H9 (cell line): ENCODE results near the gene NUAK2. TPM values are rescaled to one million over a fixed set of nuclear protein-coding genes. Genes with fewer than 3 reads are reported as not detected.

Experiments used
- DNase-seq: peaks from one replicate; pipeline ENCODE4 v3.0.0-alpha.2; 2017
- H2AFZ ChIP-seq: one replicate; pipeline ENCODE4 v1.6.1; 2013; ENCODE audit warnings: mild to moderate bottlenecking, low read length, control low read depth, moderate library complexity
- H2AK5ac ChIP-seq: 2 replicates; pipeline ENCODE4 v1.6.1; 2013; ENCODE audit warnings: low read length, control low read depth, mixed read lengths; ENCODE audit not compliant: insufficient read length
- H2BK120ac ChIP-seq: one replicate; pipeline ENCODE4 v1.6.1; 2013; ENCODE audit warnings: low read depth, mild to moderate bottlenecking, low read length, control low read depth, inconsistent platforms; ENCODE audit not compliant: poor library complexity, severe bottlenecking
- H2BK12ac ChIP-seq: 2 replicates; pipeline ENCODE4 v1.6.1; 2013; ENCODE audit warnings: low read length, control low read depth, mixed read lengths, low read depth; ENCODE audit not compliant: insufficient read length
- H2BK15ac ChIP-seq: 2 replicates; pipeline ENCODE4 v1.6.1; 2013; ENCODE audit warnings: low read depth, low read length, control low read depth
- H2BK20ac ChIP-seq: one replicate; pipeline ENCODE4 v1.6.1; 2013; ENCODE audit warnings: low read depth, mild to moderate bottlenecking, low read length, control low read depth, inconsistent platforms; ENCODE audit not compliant: poor library complexity, severe bottlenecking
- H2BK5ac ChIP-seq: 2 replicates; pipeline ENCODE4 v1.6.1; 2013; ENCODE audit warnings: low read length, control low read depth, mixed read lengths; ENCODE audit not compliant: insufficient read length
- H3K14ac ChIP-seq: 2 replicates; pipeline ENCODE4 v1.6.1; 2013; ENCODE audit warnings: low read length, control low read depth; ENCODE audit not compliant: insufficient read depth
- H3K18ac ChIP-seq: 2 replicates; pipeline ENCODE4 v1.6.1; 2013; ENCODE audit warnings: low read depth, mild to moderate bottlenecking, mixed read lengths, low read length, control low read depth; ENCODE audit not compliant: insufficient read length
- H3K23ac ChIP-seq: 2 replicates; pipeline ENCODE4 v1.6.1; 2013; ENCODE audit warnings: low read length, control low read depth, mixed read lengths, low read depth; ENCODE audit not compliant: insufficient read length
- H3K23me2 ChIP-seq: 2 replicates; pipeline ENCODE4 v1.6.1; 2013; ENCODE audit warnings: low read depth, mild to moderate bottlenecking, mixed read lengths, low read length, control low read depth; ENCODE audit not compliant: insufficient read length, poor library complexity, severe bottlenecking
- H3K27ac ChIP-seq: 2 replicates; pipeline ENCODE4 v1.5.1; 2013; ENCODE audit warnings: low read length, control low read depth, mixed read lengths, low read depth; ENCODE audit not compliant: insufficient read length
- H3K27me3 ChIP-seq: 2 replicates; pipeline ENCODE4 v1.6.1; 2013; ENCODE audit warnings: low read length, control low read depth, inconsistent platforms; ENCODE audit not compliant: insufficient read depth
- H3K4ac ChIP-seq: 2 replicates; pipeline ENCODE4 v1.6.1; 2013; ENCODE audit warnings: low read depth, mild to moderate bottlenecking, control low read depth, inconsistent platforms, low read length, moderate library complexity
- H3K4me1 ChIP-seq: 2 replicates; pipeline ENCODE4 v1.6.1; 2013; ENCODE audit warnings: low read length, control low read depth, inconsistent platforms; ENCODE audit not compliant: insufficient read depth
- H3K4me2 ChIP-seq: 2 replicates; pipeline ENCODE4 v1.6.1; 2013; ENCODE audit warnings: low read length, control low read depth, mixed read lengths; ENCODE audit not compliant: insufficient read length, insufficient read depth
- H3K56ac ChIP-seq: 2 replicates; pipeline ENCODE4 v1.6.1; 2013; ENCODE audit warnings: low read depth, mild to moderate bottlenecking, mixed read lengths, low read length, control low read depth; ENCODE audit not compliant: insufficient read length
- H3K79me1 ChIP-seq: 2 replicates; pipeline ENCODE4 v1.6.1; 2013; ENCODE audit warnings: low read depth, mild to moderate bottlenecking, moderate library complexity, low read length, control low read depth, inconsistent platforms; ENCODE audit not compliant: insufficient read depth, poor library complexity, severe bottlenecking
- H3K79me2 ChIP-seq: 2 replicates; pipeline ENCODE4 v1.6.1; 2013; ENCODE audit warnings: low read length, control low read depth, inconsistent platforms; ENCODE audit not compliant: insufficient read depth
- H3K9ac ChIP-seq: 2 replicates; pipeline ENCODE4 v1.6.1; 2013; ENCODE audit warnings: low read length, control low read depth, mixed read lengths; ENCODE audit not compliant: insufficient read length; ENCODE audit errors: extremely low read depth
- H3K9me3 ChIP-seq: one replicate; pipeline ENCODE4 v1.6.1; 2013; ENCODE audit warnings: low read depth, low read length, inconsistent platforms; ENCODE audit not compliant: control insufficient read depth
- H3T11ph ChIP-seq: one replicate; pipeline ENCODE4 v1.6.1; 2013; ENCODE audit warnings: mild to moderate bottlenecking, low read length, control low read depth, inconsistent platforms
- H4K20me1 ChIP-seq: one replicate; pipeline ENCODE4 v1.6.1; 2013; ENCODE audit not compliant: control insufficient read depth, insufficient read length, insufficient read depth
- H4K5ac ChIP-seq: 2 replicates; pipeline ENCODE4 v1.6.1; 2013; ENCODE audit warnings: low read depth, mild to moderate bottlenecking, mixed read lengths, low read length, control low read depth; ENCODE audit not compliant: insufficient read length
- H4K8ac ChIP-seq: replicated peaks from 2 replicates; pipeline ENCODE4 v1.6.1; 2013; ENCODE audit warnings: low read length, control low read depth, mixed read lengths, low read depth; ENCODE audit not compliant: insufficient read length
- H4K91ac ChIP-seq: 2 replicates; pipeline ENCODE4 v1.6.1; 2013; ENCODE audit warnings: low read depth, mild to moderate bottlenecking, moderate library complexity, mixed read lengths, low read length, control low read depth; ENCODE audit not compliant: insufficient read length
- H3K27ac Mint-ChIP-seq, 3 experiments: 2 replicates in 2 of 3; 3 replicates in 1 of 3; pipeline ENCODE4 v1.8.0; 2020 to 2021; ENCODE audit warnings: mixed read lengths in 3 of 3, mild to moderate bottlenecking in 1 of 3, moderate library complexity in 1 of 3
- H3K27me3 Mint-ChIP-seq: 2 replicates; pipeline ENCODE4 v1.8.0; 2021; ENCODE audit warnings: low read depth, mild to moderate bottlenecking, moderate library complexity, mixed read lengths
- H3K36me3 Mint-ChIP-seq, 3 experiments: 2 replicates in 2 of 3; 3 replicates in 1 of 3; pipeline ENCODE4 v1.8.0; 2020 to 2021; ENCODE audit warnings: low read depth in 3 of 3, mixed read lengths in 3 of 3; ENCODE audit not compliant: insufficient read depth in 1 of 3
- H3K4me1 Mint-ChIP-seq, 2 experiments: 2 replicates each; pipeline ENCODE4 v1.8.0; 2020; ENCODE audit warnings: mixed read lengths in 2 of 2
- H3K4me3 Mint-ChIP-seq, 2 experiments: 2 replicates in 1 of 2; 3 replicates in 1 of 2; pipeline ENCODE4 v1.8.0; 2020 to 2021; ENCODE audit warnings: mild to moderate bottlenecking in 2 of 2, mixed read lengths in 2 of 2, moderate library complexity in 1 of 2
- H3K9me3 Mint-ChIP-seq, 2 experiments: 2 replicates in 1 of 2; 3 replicates in 1 of 2; pipeline ENCODE4 v1.8.0; 2020; ENCODE audit warnings: mild to moderate bottlenecking in 2 of 2, mixed read lengths in 2 of 2, moderate library complexity in 1 of 2
- CTCF ChIP-seq: fragments of 200-600 bp; sonication (generic); conservative IDR thresholded peaks from 3 replicates; pipeline ENCODE4 v1.8.0; 2021; ENCODE audit warnings: antibody characterized with exemption, mild to moderate bottlenecking
- WGBS: extraction: QIAGEN DNeasy Blood & Tissue Kit; methylation state at CpG from one replicate; pipeline ENCODE4 v1.1.7; 2013; ENCODE audit warnings: missing lambda C conversion rate, low lambda C conversion rate, mixed read lengths; ENCODE audit not compliant: insufficient read length; ENCODE audit errors: extremely low coverage; 5-methylcytosine and 5-hydroxymethylcytosine counted together
- total RNA-seq: library from RNA; stranded (reverse); gene quantifications from 2 replicates; pipeline ENCODE4 v1.2.1, GENCODE V29; 2021

NUAK2 gene
- total RNA-seq, 1 experiment from 2014 or later: 15.4 TPM

DNA sequence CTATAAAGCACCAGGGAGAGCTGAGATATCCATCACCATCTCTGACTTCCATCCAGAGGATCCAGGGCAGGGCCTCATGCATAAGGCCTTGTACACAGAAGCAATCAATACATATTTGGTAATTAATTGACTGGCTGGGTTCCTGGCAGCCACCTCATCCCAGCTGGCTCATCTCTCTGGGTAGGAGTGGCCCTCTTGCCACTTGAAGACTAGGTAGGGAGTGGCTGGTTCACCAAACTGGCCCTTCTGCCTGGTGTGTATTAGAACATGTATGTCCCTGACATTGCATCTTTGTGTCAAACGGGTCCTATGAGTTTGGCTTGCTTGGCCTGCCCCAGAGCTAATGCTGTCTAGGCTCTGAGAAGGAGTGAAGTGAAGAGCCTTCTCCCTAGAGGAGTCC lies 11.8 kb downstream of the NUAK2 start:
- Mint-ChIP-seq H3K4me3 (no peak overlapping the region), H3K36me3 (peaks cover 47 to 79% (median 77%) of the 10 kb centered on the region in 3 experiments), H3K27ac (no peak overlapping the region; a peak in 2 of 7 replicates), H3K9me3 (no peaks in the 10 kb centered on the region), H3K4me1 (peaks cover 34 to 35% of the 10 kb centered on the region in 2 experiments), H3K27me3 (peaks cover 2% of the 10 kb centered on the region; the same call in 1 of the 2 replicates)
- Histone ChIP-seq H4K5ac (no peak overlapping the region), H3K9ac (no peak overlapping the region), H2BK15ac (no peak overlapping the region), H3T11ph (no peak overlapping the region), H2AK5ac (no peak overlapping the region), H3K23me2 (no peaks in the 10 kb centered on the region), H2AFZ (no peak overlapping the region), H3K79me2 (peaks cover 10% of the 10 kb centered on the region; the same call in 1 of the 2 replicates), H2BK120ac (no peak overlapping the region), H3K4ac (no peak overlapping the region), H3K9me3 (no peaks in the 10 kb centered on the region), H2BK12ac (no peak overlapping the region), H2BK5ac (no peak overlapping the region), H3K27ac (no peak overlapping the region), H4K20me1 (no peaks in the 10 kb centered on the region), H3K18ac (no peak overlapping the region), H3K14ac (no peak overlapping the region), H3K4me1 (no peaks in the 10 kb centered on the region), H2BK20ac (no peak overlapping the region), H3K56ac (no peak overlapping the region), H3K79me1 (peaks cover 14% of the 10 kb centered on the region), H4K91ac (no peak overlapping the region), H3K27me3 (no peaks in the 10 kb centered on the region), H3K4me2 (no peak overlapping the region), H4K8ac (no peak overlapping the region), H3K23ac (no peak overlapping the region)
- no peak for TF ChIP-seq CTCF
- no CpG with 5 or more reads among the region's 1 CpG for WGBS
- no peak for DNase-seq
